GM12892 (cell line): ENCODE data around the gene ABCB1.

Source experiments
- DNase-seq: peaks from one replicate; pipeline ENCODE4 v3.0.0; 2011; ENCODE audit not compliant: insufficient read length
- FAIRE-seq: peaks from 2 replicates; lab custom pipeline; 2011; peaks lifted over from hg19 to GRCh38; lab: Jason Lieb, UNC
- POLR2A ChIP-seq: IDR thresholded peaks from 2 replicates; pipeline ENCODE4 v1.6.1; 2011; ENCODE audit warnings: low read depth, low read length, control low read depth
- POLR2AphosphoS5 ChIP-seq: IDR thresholded peaks from 2 replicates; pipeline ENCODE4 v1.6.1; 2011; ENCODE audit warnings: low read depth, low read length, control low read depth
- TAF1 ChIP-seq: IDR thresholded peaks from 2 replicates; pipeline ENCODE4 v1.6.1; 2011; ENCODE audit warnings: low read depth, mild to moderate bottlenecking, control low read depth, low read length, borderline replicate concordance

Gene ABCB1

GRCh38 chr7:87458148-87458547 is 142.5 kb downstream of the ABCB1 start:
- no peak for DNase-seq
- TF ChIP-seq TAF1 (no peak), POLR2AphosphoS5 (no peak), POLR2A (no peak)
- no peak for FAIRE-seq

- FAIRE-seq: no peak
- no peak for DNase-seq
- TF ChIP-seq TAF1: no peak
- TF ChIP-seq POLR2AphosphoS5: no peak
- no peak for TF ChIP-seq POLR2A
Observed at GRCh38 chr7:87456247-87456646, 144.4 kb downstream of the ABCB1 start.
